Measurements from ENCODE around the gene TLE2. TPM values are rescaled to one million over a fixed set of nuclear protein-coding genes. Genes with fewer than 3 reads are reported as not detected.

TLE2 gene
- total and polyA plus RNA-seq, 9 of the 15 experiments (the other 6 are each of a cell fraction or from before 2014, with no cell fraction given) = 0.35 to 13.1 (median 6.2) TPM

DNA sequence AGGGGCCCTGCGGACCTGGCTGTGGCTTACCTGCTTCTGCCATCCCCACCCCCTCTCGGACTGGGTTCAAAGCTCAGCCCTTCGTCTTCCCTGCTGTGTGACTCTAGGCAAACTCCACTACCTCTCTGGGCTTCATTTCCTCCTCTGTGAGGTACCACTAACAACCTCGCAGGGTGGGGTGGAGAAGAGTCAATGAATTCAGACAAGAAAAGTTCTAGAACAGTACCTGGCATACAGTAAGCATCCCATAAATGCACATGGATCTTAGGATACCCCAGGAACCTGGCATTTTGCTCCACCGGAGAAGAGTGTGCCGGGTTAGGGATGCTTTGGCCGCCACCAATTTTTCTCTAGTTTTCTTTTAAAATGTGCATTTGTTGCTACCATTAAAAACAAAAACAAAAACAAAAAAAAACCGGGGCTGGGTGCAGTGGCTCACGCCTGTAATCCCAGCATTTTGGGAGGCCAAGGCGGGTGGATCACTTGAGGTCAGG lies 29.8 kb upstream of the TLE2 start:
- CTCF ChIA-PET (ENCODE audit: low intra/inter-chr PET ratio) = no interaction called here
- intact Hi-C loops (cut with micrococcal nuclease) = no loop called here
- FAIRE-seq = no peak
- TF ChIP-seq ZNF699 (CRISPR knock-in tag; IDR thresholded peaks at IDR 0.05; ENCODE audit: insufficient replicate concordance) (no peak), POLR3G (IDR thresholded peaks at IDR 0.05; ENCODE audit: extremely low read depth, insufficient read length, insufficient replicate concordance) (no peak), ARID4B (CRISPR knock-in tag; IDR thresholded peaks at IDR 0.05) (no peak), RBM25 (IDR thresholded peaks at IDR 0.05; ENCODE audit: low read depth, low read length, severe bottlenecking) (peak; percentile 11), ZFP36 (IDR thresholded peaks at IDR 0.05; ENCODE audit: low read depth, low read length, partially characterized antibody) (peak; percentile 33), TFAM (CRISPR knock-in tag; conservative IDR thresholded peaks at IDR 0.05) (no peak), ZKSCAN8 (CRISPR knock-in tag; IDR thresholded peaks at IDR 0.05) (peak; percentile 53; the same call in 1 of the 2 replicates), RBM14 (IDR thresholded peaks at IDR 0.05; ENCODE audit: borderline replicate concordance, insufficient read depth, low read depth, low read length) (no peak), TBL1XR1 (IDR thresholded peaks at IDR 0.05; ENCODE audit: low read length in 2 of 2) (no peak), RB1 (IDR thresholded peaks at IDR 0.05; ENCODE audit: low read depth) (no peak)
- TF ChIP-seq, protein P1, sequence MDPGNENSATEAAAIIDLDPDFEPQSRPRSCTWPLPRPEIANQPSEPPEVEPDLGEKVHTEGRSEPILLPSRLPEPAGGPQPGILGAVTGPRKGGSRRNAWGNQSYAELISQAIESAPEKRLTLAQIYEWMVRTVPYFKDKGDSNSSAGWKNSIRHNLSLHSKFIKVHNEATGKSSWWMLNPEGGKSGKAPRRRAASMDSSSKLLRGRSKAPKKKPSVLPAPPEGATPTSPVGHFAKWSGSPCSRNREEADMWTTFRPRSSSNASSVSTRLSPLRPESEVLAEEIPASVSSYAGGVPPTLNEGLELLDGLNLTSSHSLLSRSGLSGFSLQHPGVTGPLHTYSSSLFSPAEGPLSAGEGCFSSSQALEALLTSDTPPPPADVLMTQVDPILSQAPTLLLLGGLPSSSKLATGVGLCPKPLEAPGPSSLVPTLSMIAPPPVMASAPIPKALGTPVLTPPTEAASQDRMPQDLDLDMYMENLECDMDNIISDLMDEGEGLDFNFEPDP (CRISPR knock-in tag; IDR thresholded peaks at IDR 0.05) = no peak
- TF ChIP-seq, protein P2, sequence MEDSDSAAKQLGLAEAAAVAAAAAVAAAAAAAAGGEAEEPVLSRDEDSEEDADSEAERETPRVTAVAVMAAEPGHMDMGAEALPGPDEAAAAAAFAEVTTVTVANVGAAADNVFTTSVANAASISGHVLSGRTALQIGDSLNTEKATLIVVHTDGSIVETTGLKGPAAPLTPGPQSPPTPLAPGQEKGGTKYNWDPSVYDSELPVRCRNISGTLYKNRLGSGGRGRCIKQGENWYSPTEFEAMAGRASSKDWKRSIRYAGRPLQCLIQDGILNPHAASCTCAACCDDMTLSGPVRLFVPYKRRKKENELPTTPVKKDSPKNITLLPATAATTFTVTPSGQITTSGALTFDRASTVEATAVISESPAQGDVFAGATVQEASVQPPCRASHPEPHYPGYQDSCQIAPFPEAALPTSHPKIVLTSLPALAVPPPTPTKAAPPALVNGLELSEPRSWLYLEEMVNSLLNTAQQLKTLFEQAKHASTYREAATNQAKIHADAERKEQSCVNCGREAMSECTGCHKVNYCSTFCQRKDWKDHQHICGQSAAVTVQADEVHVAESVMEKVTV (CRISPR knock-in tag; IDR thresholded peaks at IDR 0.05) = no peak

More for the DNA sequence above, 29.8 kb upstream of the TLE2 start:
- Histone ChIP-seq H4K20me1 (replicated peaks; ENCODE audit: control insufficient read depth, insufficient read depth, low read length) (0 out of 2 replicates have a peak, but pooled peaks cover 3% of the 10 kb centered on the region), H3K9me1 (ENCODE audit: control insufficient read depth, insufficient read depth, low read length) (no peaks in the 10 kb centered on the region), H3K36me3 (ENCODE audit: control insufficient read depth, insufficient read depth, low read length) (peaks cover 70% of the 10 kb centered on the region), H3K9ac (ENCODE audit: insufficient read depth in 1 of 2, low read depth in 2 of 2, low read length in 2 of 2) (no peak overlapping the region), H3K27ac (ENCODE audit: extremely low read depth, low read depth, low read length) (no peak overlapping the region), H3K79me2 (ENCODE audit: control insufficient read depth, insufficient read depth, low read length) (peaks cover 42% of the 10 kb centered on the region), H3K4me2 (ENCODE audit: insufficient read depth, low read length) (no peak overlapping the region), H2AFZ (ENCODE audit: low read depth, low read length) (no peak overlapping the region), H3K4me3 (no peak overlapping the region), H3K27me3 (ENCODE audit: control insufficient read depth in 2 of 2, insufficient read depth in 2 of 2, low read length in 2 of 2) (no peaks in the 10 kb centered on the region), H3K9me3 (replicated peaks; ENCODE audit: control insufficient read depth, insufficient read depth, low read depth, low read length) (no peaks in the 10 kb centered on the region), H3K4me1 (replicated peaks in 1 of 2; ENCODE audit: control insufficient read depth in 2 of 2, insufficient read depth in 2 of 2, low read length in 2 of 2) (peaks cover 30 to 62% of the 10 kb centered on the region in 2 experiments)
- ATAC-seq = no peak
- no peak for DNase-seq (ENCODE audit: extremely low read depth in 1 of 4, low spot score in 3 of 4)
- POLR2A ChIA-PET = interaction anchor here (0.9 to 1.3 kb wide), 2 partner anchors 9 to 19 kb away, joined by 3 to 4 read pairs; no protein-coding TSS in a partner anchor
- in situ Hi-C loops (cut with MboI) = no loop called here
- no TSS peak for BruUV-seq (replicated peaks)
- WGBS (ENCODE audit: insufficient coverage, low coverage, missing lambda C conversion rate) = 92% methylated on average over 10 of the region's 10 CpGs
